ENCODE measurements around the gene PRDM5.

The PRDM5 gene

GRCh38 chr4:120704538-120704937, 218.0 kb downstream of the PRDM5 start:
- DNase-seq (ENCODE audit: low read depth in 2 of 2): no peak

- no peak for DNase-seq (ENCODE audit: low read depth in 2 of 2)
Measured at GRCh38 chr4:120703908-120704307, 218.6 kb downstream of the PRDM5 start.

GRCh38 chr4:120699354-120699753, 223.2 kb downstream of the PRDM5 start:
- no peak for DNase-seq (ENCODE audit: low read depth in 2 of 2)

- DNase-seq (ENCODE audit: low read depth in 2 of 2): no peak
Measured at GRCh38 chr4:120694973-120695372, 227.6 kb downstream of the PRDM5 start.

- DNase-seq (ENCODE audit: low read depth in 2 of 2): no peak
Measured at GRCh38 chr4:120693816-120694215, 228.7 kb downstream of the PRDM5 start.

GRCh38 chr4:120692964-120693363, 229.6 kb downstream of the PRDM5 start:
- no peak for DNase-seq (ENCODE audit: low read depth in 2 of 2)

GRCh38 chr4:120691536-120691935, 231.0 kb downstream of the PRDM5 start:
- DNase-seq (ENCODE audit: low read depth in 2 of 2): no peak

GRCh38 chr4:120691106-120691505, 231.4 kb downstream of the PRDM5 start:
- no peak for DNase-seq (ENCODE audit: low read depth in 2 of 2)

GRCh38 chr4:120688791-120689190, 233.7 kb downstream of the PRDM5 start:
- no peak for DNase-seq (ENCODE audit: low read depth in 2 of 2)

- DNase-seq (ENCODE audit: low read depth in 2 of 2): no peak
Measured at GRCh38 chr4:120685756-120686278, 236.7 kb downstream of the PRDM5 start.

- no peak for DNase-seq (ENCODE audit: low read depth in 2 of 2)
Measured at GRCh38 chr4:120683897-120684540, 238.5 kb downstream of the PRDM5 start.

- no peak for DNase-seq (ENCODE audit: low read depth in 2 of 2)
Measured at GRCh38 chr4:120682981-120683380, 239.5 kb downstream of the PRDM5 start.

- no peak for DNase-seq (ENCODE audit: low read depth in 2 of 2)
Measured at GRCh38 chr4:120680647-120681228, 241.8 kb downstream of the PRDM5 start.

GRCh38 chr4:120673696-120674095, 248.8 kb downstream of the PRDM5 start:
- DNase-seq (ENCODE audit: low read depth in 2 of 2): no peak

- no peak for DNase-seq (ENCODE audit: low read depth in 2 of 2)
Measured at GRCh38 chr4:120672558-120673147, 249.9 kb downstream of the PRDM5 start.

- no peak for DNase-seq (ENCODE audit: low read depth in 2 of 2)
Measured at GRCh38 chr4:120672076-120672475, 250.4 kb downstream of the PRDM5 start.

- DNase-seq (ENCODE audit: low read depth in 2 of 2): no peak
Measured at GRCh38 chr4:120671538-120671937, 251.0 kb downstream of the PRDM5 start.

- no peak for DNase-seq (ENCODE audit: low read depth in 2 of 2)
Measured at GRCh38 chr4:120667102-120667501, 255.4 kb downstream of the PRDM5 start.

- no peak for DNase-seq (ENCODE audit: low read depth in 2 of 2)
Measured at GRCh38 chr4:120664851-120665250, 257.7 kb downstream of the PRDM5 start.

GRCh38 chr4:120659616-120660170, 262.8 kb downstream of the PRDM5 start:
- no peak for DNase-seq (ENCODE audit: low read depth in 2 of 2)

GRCh38 chr4:120658772-120659171, 263.8 kb downstream of the PRDM5 start:
- no peak for DNase-seq (ENCODE audit: low read depth in 2 of 2)

GRCh38 chr4:120653804-120654573, 268.5 kb downstream of the PRDM5 start:
- no peak for DNase-seq (ENCODE audit: low read depth in 2 of 2)

All from stimulated activated CD8-positive, alpha-beta memory T cell treated with anti-CD3 and anti-CD28 coated beads, Interleukin-7, amount 100 ng/mL, for 4 hours (primary cell).